Stimulated activated naive CD4-positive, alpha-beta T cell (primary cell): ENCODE data around the gene USP32.
"Not testable (repeated sequence)": the region's sequence is repeated elsewhere in the genome, so short reads cannot be mapped to it uniquely, and the experiment has no call there.

Source experiments
- DNase-seq, 6 experiments: peaks; one replicate each; lab custom pipeline; 2025; lab: John Stamatoyannopoulos, UW

The USP32 gene

GRCh38 chr17:60403523-60403810 is 11.5 kb upstream of the USP32 start:
- no peak for DNase-seq

- DNase-seq: no peak
Observed at GRCh38 chr17:60401819-60402218, 9.9 kb upstream of the USP32 start.

GRCh38 chr17:60398227-60398959 is 6.5 kb upstream of the USP32 start:
- no peak for DNase-seq

DNA sequence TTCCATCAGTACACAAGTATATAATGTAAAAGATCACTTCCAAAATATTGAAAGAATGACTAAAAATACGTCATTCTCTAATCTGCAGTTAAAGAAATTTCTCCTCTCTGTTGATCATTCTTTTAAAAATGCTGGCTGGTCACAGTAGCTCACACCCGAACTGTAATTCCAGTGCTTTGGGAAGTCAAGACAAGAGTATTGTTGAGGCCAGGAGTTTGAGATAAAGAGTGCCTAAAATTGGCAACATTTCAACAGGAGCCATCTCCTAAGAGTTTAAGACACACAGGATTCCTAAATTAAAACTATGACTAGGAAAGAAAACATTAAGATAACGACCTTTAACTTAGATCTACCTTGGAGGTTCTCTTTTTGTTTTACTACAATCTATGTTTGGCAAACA is 4.5 kb upstream of the USP32 start:
- no peak for DNase-seq

GRCh38 chr17:60395508-60396065 is 3.7 kb upstream of the USP32 start:
- no peak for DNase-seq

DNA sequence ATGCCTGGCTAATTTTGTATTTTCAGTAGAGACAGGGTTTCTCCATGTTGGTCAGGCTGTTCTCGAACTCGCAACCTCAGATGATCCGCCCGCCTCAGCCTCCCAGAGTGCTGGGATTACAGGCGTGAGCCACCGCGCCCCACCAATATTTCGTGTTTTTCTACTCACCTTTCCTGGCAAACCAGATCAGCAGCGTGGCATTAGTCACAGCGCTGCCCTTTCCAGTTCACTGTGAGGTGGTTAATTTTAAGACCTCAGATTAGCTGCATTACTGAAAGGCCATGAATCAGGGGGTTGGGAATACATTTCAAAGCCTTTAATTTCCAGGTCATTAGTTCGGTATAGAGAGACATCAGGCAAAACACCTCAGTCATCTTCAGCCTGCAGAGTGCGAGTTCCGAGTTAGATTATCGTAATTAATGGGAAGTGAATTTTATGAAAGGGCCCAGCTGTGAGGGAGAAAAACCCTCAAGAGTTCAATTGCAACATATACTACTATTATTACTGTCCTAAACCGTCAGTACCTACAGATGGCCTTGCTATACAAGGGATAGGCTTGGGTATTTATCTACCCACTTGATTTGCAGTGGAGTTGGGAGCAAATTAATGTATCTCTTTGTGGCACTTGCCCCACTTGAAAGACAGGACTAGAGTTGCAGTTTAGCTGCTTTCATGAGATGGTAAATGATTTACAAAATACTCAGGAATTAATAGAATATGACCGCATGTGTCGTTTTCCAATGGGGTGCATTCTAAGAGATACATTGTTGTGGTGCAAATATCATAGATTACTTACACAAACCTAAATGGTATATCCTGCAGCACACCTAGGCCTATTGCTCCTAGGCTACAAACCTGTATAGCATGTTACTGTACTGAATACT is 2.1 kb upstream of the USP32 start:
- no peak for DNase-seq

DNA sequence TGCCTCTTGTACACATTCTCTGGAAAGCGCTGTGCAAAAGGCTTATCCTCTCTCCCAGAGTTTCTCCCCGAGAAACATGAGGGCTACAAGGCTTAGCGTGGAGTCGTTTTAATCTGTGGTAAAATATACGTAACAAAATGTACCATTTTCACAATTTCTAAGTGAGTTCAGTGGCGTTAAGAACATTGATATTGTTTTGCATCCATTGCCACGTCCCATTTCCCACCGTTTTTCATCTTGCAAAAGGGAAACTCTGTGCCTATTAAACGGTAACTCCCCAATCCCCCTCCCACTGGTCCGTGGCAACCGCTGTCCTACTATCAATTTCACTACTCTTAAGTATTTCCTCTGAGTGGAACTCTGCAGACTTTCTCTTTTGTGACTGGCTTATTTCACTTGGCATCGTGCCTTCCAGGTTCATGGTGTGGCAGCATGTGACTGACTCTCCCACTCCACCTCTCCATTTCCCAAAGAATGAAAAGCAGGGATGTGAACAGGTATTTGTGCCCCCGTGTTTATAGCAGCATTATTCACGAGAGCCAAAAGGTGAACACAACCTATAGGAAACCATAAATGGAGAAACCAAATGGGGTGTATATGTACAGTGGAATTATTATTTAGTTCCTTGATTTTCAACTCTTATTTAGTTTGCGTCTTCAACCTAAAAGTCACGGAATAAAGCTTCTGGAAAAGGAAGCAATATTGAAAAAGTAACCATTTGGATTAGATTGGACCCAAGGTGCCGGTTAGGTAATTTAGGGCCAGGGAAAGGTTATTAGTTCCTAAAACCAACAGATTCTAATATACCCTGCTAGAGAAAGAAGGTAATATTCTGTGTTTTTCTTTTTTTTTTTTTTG is 1.1 kb upstream of the USP32 start:
- DNase-seq: peak in 3 of 6 experiments; percentile 3 to 40 (median 26)

GRCh38 chr17:60391471-60392041 is 377 bp downstream of the USP32 start:
- no peak for DNase-seq

- DNase-seq: peak in 3 of 6 experiments; percentile 6 to 18 (median 18)
Observed at GRCh38 chr17:60390925-60391470, 935 bp downstream of the USP32 start.

DNA sequence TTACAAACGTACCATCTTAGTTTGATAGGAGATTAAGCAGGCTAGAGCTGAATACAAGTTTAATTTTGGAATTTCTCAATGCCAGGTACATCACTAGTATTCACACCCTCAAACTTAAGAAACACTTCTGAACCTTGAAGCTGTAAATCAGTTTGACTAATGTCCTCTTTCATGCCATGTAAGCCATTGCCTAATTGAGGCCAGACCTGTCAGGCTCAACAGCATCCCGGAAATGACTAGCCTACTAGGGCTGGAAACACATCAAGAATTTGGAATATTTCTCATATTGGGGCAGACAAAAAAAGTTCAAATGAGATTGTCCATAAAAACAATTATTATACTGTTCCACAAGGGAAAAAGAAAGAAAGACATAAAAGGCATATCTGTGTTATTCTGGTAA is 1.7 kb downstream of the USP32 start:
- DNase-seq: no peak

GRCh38 chr17:60388742-60389141 is 3.2 kb downstream of the USP32 start:
- no peak for DNase-seq

GRCh38 chr17:60387666-60388065 is 4.3 kb downstream of the USP32 start:
- DNase-seq: no peak

- DNase-seq: no peak
Observed at GRCh38 chr17:60386147-60387058, 5.5 kb downstream of the USP32 start.

- DNase-seq: not testable (repeated sequence)
Observed at GRCh38 chr17:60384921-60385320, 7.0 kb downstream of the USP32 start.

GRCh38 chr17:60383379-60383778 is 8.6 kb downstream of the USP32 start:
- no peak for DNase-seq

GRCh38 chr17:60381958-60382357 is 10.0 kb downstream of the USP32 start:
- no peak for DNase-seq

- DNase-seq: not testable (repeated sequence)
Observed at GRCh38 chr17:60379461-60379860, 12.5 kb downstream of the USP32 start.

DNA sequence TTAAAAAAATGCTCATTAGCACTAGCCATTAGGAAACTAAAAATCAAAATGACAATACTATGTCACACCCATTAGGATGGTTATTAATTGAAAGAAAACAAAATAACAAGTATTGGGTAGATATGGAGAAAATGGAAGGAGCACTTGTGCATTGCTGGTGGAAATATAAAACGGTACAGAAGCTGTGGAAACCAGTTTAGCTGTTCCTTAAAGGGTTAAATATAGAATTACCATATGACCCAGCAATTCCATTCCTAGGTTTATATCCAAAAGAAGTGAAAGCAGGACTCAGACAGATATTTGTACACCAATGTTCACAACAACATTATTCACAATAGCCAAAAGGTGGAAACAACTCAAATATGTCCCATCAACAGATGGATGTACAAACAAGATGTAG is 13.7 kb downstream of the USP32 start:
- DNase-seq: not testable (repeated sequence)

- DNase-seq: no peak
Observed at GRCh38 chr17:60372790-60373483, 19.0 kb downstream of the USP32 start.
